Duodenal mucosa (tissue), 2 donors: ENCODE measurements around the gene ASB6.
"Not testable (repeated sequence)": the region's sequence is repeated elsewhere in the genome, so short reads cannot be mapped to it uniquely, and the experiment has no call there.

ENCODE experiments used
- H3K27ac ChIP-seq: one replicate; pipeline ENCODE4 v1.7.0; 2013; ENCODE audit warnings: low read depth, low read length
- H3K27me3 ChIP-seq, 2 donors: one replicate each; pipeline ENCODE4 v1.7.0; 2013; ENCODE audit warnings: low read length in 2 of 2, control low read depth in 1 of 2; ENCODE audit not compliant: insufficient read depth in 2 of 2, control insufficient read depth in 1 of 2
- H3K36me3 ChIP-seq, 2 donors: one replicate each; pipeline ENCODE4 v1.7.0; 2013; ENCODE audit warnings: low read length in 2 of 2, control low read depth in 1 of 2; ENCODE audit not compliant: insufficient read depth in 2 of 2, control insufficient read depth in 1 of 2
- H3K4me1 ChIP-seq, 2 donors: one replicate each; pipeline ENCODE4 v1.7.0; 2013; ENCODE audit warnings: low read length in 2 of 2, control low read depth in 1 of 2; ENCODE audit not compliant: insufficient read depth in 2 of 2, control insufficient read depth in 1 of 2
- H3K4me3 ChIP-seq, 2 donors: one replicate each; pipeline ENCODE4 v1.7.0; 2013; ENCODE audit warnings: low read length in 2 of 2, low read depth in 1 of 2
- H3K9ac ChIP-seq, 2 donors: one replicate each; pipeline ENCODE4 v1.7.0; 2013; ENCODE audit warnings: low read length in 2 of 2, low read depth in 1 of 2
- H3K9me3 ChIP-seq, 2 donors: one replicate each; pipeline ENCODE4 v1.7.0; 2013; ENCODE audit warnings: low read length in 2 of 2, control low read depth in 1 of 2; ENCODE audit not compliant: control insufficient read depth in 1 of 2

The ASB6 gene

DNA sequence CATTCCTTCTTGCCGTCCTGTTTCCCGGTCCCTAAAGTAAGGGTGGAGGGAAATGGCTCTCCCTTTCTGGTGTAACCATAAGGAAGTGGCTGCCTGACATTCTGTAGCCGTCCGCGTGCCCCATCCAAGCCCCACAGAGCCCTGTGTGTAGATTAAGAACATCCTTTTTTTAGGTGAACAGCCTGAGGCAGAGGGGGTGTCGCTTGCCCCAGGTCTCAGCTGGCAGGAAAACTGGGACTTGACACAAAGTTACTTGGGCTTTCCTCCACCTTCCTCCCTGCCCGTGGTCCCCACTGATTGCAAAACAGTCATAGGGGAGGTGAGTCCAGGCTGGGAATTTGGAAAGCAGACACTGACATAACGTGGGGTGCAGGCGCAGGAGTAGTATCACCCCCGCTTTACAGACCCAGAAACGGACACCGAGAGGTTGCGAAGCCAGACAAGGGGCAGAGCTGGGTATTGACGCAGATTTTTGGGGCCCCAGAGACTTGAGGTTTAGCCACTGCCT lies 43.8 kb downstream of the ASB6 start:
- no peaks in the 10 kb centered on the region for H3K27me3 ChIP-seq
- no peaks in the 10 kb centered on the region for H3K36me3 ChIP-seq
- peak overlapping the region; percentile 40 to 62 for H3K4me3 ChIP-seq
- peak overlapping the region; percentile 70 for H3K27ac ChIP-seq
- no peaks in the 10 kb centered on the region for H3K9me3 ChIP-seq
- H3K4me1 ChIP-seq: peaks cover 11 to 20% of the 10 kb centered on the region in 2 donors
- peak overlapping the region; percentile 35 to 65 for H3K9ac ChIP-seq

DNA sequence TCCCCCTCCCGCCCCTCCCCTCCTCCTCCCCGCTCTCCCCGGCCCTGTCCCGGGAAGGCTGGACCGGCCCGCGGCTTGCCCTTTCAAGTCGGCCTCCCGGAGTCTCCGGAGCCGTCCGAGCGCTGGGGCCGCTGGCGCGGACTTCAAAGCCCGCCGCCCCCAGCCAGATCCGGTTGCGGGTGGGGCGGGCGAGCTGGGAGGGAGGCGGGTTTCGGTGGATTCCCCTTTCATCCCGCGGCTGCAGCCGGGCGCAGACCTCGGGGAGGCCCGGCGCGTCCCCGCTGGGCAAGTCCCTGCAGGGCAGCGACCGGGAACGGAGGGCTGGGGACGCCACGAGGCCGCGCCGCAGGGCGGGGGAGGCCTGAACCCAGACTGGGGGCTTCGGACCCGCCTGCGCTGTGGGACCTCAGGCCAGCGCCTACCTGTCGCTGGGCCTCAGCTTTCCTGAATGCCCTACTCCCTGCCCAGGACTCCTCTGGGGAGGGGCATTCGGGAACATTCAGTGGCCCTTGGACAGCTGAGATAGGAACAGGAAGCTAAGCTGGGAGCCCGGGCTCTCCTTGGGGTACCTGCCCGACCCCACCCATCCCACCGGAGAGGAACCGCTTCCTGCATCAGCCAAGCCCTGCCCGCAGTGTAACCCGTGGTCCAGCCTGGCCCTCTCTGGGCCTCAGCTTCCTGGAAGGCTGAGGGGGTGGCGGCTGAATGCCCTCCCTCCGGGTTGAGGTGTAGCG lies 44.4 kb downstream of the ASB6 start:
- Histone ChIP-seq H3K27me3 (no peaks in the 10 kb centered on the region), H3K36me3 (no peaks in the 10 kb centered on the region), H3K9me3 (no peaks in the 10 kb centered on the region), H3K9ac (peak overlapping the region; percentile 35 to 65), H3K27ac (peak overlapping the region; percentile 70), H3K4me3 (peak overlapping the region; percentile 40 to 62), H3K4me1 (peaks cover 11 to 20% of the 10 kb centered on the region in 2 donors)

DNA sequence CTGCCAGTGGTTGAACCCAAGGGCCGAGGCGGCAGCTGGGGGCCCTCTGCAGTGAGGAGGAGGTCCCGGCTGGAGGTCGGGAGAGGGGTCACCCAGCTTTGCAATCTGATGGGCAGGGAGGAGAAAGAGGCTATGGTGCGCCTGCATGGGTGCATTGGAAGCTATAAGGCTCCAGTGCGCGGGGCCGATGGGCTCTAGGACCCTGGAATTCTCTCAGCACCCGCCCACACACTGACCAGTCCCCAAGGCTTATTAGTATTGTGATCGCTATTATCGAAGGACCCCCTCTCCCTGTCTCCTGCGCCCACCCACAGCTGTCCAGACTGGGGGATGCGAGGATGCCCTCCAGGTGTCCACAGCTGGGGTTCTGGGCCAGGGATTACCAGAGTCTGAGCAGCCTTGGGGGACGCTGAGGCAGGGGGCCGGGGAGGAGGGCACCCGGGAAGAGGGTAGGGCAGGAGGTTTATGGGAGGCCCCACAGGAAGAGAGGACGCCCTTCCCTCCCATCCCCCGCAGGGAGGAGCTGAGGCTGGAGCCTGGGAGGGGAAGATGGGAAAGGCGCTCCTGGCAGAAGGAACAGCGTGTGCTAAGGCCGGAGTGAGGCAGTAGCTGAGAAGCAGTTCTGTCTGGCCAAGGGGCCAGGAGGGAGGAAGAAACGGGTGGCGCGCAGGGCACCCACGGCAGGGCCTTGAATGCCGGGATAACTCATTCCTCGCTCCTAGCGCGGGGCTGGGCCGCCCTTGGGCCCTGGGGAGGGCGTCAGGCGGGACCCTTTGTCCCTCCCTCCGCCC lies 45.2 kb downstream of the ASB6 start:
- Histone ChIP-seq H3K36me3 (no peaks in the 10 kb centered on the region), H3K27me3 (no peaks in the 10 kb centered on the region), H3K9me3 (no peaks in the 10 kb centered on the region), H3K9ac (peak overlapping the region; percentile 6 to 65), H3K4me3 (peak overlapping the region; percentile 40 to 52), H3K27ac (peak overlapping the region; percentile 56), H3K4me1 (peaks cover 11 to 20% of the 10 kb centered on the region in 2 donors)

DNA sequence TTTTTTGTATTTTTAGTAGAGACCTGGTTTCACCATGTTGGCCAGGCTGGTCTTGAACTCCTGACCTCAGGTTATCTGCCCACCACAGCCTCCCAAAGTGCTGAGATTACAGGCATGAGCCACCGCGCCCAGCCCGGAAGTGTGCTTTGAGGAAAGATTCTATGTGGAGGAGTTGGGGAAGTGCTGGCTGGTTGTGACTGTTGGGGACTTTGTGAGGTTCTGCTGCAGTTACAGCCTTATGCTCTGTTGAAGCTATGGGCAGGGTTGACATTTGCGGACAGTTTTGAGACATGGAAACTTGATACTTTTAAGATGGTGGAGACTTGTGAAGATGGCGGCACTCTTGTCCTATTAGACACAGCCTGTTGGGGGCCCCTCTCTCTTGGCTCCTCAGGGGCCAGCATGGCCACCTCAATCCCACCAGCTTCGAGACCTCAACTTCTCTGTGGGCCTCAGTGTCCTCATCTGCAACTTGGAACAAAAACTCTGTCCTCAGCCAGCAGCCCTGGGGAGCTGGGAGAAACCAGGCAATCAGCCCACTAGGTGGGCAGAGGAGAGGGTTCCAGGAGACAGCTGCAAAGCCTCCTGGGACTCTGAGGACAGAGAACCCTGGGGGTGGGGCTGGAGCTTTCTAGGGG lies 45.9 kb downstream of the ASB6 start:
- no peaks in the 10 kb centered on the region for H3K27me3 ChIP-seq
- H3K4me1 ChIP-seq: peaks cover 11 to 20% of the 10 kb centered on the region in 2 donors
- no peak overlapping the region for H3K9ac ChIP-seq
- H3K36me3 ChIP-seq: no peaks in the 10 kb centered on the region
- H3K4me3 ChIP-seq: no peak overlapping the region
- no peaks in the 10 kb centered on the region for H3K9me3 ChIP-seq
- no peak overlapping the region for H3K27ac ChIP-seq

DNA sequence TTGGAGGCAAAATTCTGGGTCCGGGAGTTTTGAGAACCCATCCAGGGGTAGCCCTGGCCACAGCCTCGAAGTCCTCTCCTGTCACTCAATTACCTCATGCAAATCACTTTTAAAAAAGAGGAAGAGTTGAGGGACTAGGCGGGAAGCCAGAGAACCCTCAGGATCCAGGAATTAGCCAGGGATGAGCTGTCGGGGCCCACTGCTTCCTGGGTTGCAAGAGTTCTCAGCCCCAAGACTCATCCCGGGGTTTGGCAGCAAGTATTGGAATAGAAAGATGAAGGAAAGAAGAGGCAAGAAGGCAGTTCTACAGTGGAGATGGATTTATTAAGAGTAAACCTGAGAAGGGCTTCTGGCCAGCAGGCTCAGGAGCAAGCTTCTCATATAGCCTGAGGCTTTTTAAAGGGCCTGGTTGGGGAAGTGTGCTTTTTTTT lies 46.6 kb downstream of the ASB6 start:
- Histone ChIP-seq H3K4me3 (no peak overlapping the region), H3K27me3 (no peaks in the 10 kb centered on the region), H3K27ac (no peak overlapping the region), H3K9me3 (no peaks in the 10 kb centered on the region), H3K36me3 (no peaks in the 10 kb centered on the region), H3K9ac (no peak overlapping the region), H3K4me1 (peaks cover 11 to 20% of the 10 kb centered on the region in 2 donors)

DNA sequence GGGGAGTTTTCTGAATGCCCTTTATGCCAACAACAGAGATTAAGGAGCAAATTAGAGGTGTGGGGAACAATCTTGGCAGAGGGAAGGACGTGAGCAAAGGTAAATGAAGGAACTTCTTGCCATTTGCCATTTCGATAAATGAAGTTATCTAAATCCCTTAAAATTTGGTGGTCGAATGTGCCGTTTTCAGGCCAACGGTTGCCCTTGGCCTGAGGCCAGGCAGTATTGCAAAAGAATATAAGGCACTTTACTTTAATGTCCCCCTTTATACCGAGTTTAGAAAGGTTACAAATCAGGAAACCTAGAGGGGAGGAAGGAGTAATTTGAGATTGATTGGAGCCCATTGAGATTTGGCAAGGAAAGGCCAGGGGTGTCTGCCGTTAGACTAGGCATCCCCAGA lies 47.3 kb downstream of the ASB6 start:
- Histone ChIP-seq H3K4me1 (peaks cover 11 to 20% of the 10 kb centered on the region in 2 donors), H3K4me3 (no peak overlapping the region), H3K36me3 (no peaks in the 10 kb centered on the region), H3K9me3 (no peaks in the 10 kb centered on the region), H3K27me3 (no peaks in the 10 kb centered on the region), H3K9ac (no peak overlapping the region), H3K27ac (no peak overlapping the region)

DNA sequence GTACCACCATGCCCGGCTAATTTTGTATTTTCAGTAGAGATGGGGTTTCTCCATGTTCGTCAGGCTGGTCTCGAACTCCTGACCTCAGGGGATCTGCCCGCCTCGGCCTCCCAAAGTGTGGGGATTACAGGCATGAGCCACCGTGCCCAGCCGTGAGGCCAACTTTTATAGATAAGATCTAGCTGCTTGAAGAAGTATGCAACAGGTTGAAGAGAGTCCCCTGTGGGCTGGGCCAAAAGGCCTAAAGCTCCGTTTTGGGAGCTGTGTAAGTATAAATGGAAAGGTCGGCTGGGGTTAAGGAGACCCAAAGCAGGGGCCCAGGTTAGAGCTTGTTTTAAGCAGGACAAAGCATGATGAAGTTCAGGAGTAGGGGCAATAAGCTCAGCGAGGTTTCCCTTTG lies 49.2 kb downstream of the ASB6 start:
- H3K27ac ChIP-seq, H3K9ac ChIP-seq, H3K36me3 ChIP-seq, H3K9me3 ChIP-seq, H3K4me3 ChIP-seq, H3K27me3 ChIP-seq: not testable (repeated sequence)
- H3K4me1 ChIP-seq: peaks cover 5 to 13% of the 10 kb centered on the region in 2 donors

DNA sequence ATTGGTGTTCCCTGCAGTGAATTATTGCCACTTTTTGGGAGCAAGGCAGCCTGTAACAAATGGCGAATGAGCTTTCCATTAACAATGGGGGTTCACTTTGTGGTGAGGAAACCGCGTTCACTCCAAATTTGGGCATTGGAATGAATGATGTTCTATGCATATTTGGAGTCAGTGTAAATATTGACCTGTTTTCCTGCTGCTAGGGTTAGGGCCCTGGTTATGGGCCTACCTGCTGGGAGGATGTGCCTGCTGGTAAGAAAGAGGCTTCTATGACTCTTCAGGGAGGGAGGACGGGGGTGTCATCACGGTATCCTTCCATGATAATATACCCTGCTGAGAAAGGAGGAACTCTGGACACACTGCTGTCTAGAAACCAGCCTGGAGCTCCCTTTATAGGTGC lies 50.0 kb downstream of the ASB6 start:
- Histone ChIP-seq H3K9me3 (no peaks in the 10 kb centered on the region), H3K4me3 (no peak overlapping the region), H3K27me3 (no peaks in the 10 kb centered on the region), H3K27ac (no peak overlapping the region), H3K9ac (no peak overlapping the region), H3K36me3 (no peaks in the 10 kb centered on the region), H3K4me1 (peaks cover 0 to 7% of the 10 kb centered on the region in 2 donors)

DNA sequence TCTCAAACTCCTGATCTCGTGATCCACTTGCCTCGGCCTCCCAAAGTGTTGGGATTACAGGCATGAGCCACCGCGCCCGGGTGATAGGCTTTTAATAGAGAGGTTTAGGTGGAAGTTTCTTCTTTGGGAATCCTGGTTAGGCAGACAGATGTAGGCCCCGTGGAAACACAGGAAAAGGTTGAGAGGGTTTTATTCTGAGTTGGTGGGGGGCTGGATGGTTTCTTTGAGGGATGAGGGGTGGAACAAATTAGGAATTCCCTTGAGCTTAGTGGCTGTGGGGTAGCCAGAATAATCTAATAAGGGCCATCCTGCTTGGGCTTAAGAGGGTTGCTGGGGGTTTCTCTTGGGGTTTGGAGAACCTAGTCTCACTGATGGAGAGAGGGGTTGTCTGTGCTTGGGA lies 51.5 kb downstream of the ASB6 start:
- Histone ChIP-seq H3K4me3 (no peak overlapping the region), H3K36me3 (no peaks in the 10 kb centered on the region), H3K4me1 (no peaks in the 10 kb centered on the region), H3K27ac (no peak overlapping the region), H3K9me3 (no peaks in the 10 kb centered on the region), H3K9ac (no peak overlapping the region), H3K27me3 (no peaks in the 10 kb centered on the region)
